Skeletal muscle cell (primary cell): ENCODE data around the gene GPR180.

Experiments
- DNase-seq: peaks from one replicate; pipeline ENCODE4 v3.0.0-alpha.2; 2010; ENCODE audit warnings: low read depth
- H3K4me3 ChIP-seq: 2 replicates; pipeline ENCODE4 v1.5.1; 2011; ENCODE audit warnings: low read depth, mild to moderate bottlenecking, control low read depth, low read length, moderate library complexity

The GPR180 gene

DNA sequence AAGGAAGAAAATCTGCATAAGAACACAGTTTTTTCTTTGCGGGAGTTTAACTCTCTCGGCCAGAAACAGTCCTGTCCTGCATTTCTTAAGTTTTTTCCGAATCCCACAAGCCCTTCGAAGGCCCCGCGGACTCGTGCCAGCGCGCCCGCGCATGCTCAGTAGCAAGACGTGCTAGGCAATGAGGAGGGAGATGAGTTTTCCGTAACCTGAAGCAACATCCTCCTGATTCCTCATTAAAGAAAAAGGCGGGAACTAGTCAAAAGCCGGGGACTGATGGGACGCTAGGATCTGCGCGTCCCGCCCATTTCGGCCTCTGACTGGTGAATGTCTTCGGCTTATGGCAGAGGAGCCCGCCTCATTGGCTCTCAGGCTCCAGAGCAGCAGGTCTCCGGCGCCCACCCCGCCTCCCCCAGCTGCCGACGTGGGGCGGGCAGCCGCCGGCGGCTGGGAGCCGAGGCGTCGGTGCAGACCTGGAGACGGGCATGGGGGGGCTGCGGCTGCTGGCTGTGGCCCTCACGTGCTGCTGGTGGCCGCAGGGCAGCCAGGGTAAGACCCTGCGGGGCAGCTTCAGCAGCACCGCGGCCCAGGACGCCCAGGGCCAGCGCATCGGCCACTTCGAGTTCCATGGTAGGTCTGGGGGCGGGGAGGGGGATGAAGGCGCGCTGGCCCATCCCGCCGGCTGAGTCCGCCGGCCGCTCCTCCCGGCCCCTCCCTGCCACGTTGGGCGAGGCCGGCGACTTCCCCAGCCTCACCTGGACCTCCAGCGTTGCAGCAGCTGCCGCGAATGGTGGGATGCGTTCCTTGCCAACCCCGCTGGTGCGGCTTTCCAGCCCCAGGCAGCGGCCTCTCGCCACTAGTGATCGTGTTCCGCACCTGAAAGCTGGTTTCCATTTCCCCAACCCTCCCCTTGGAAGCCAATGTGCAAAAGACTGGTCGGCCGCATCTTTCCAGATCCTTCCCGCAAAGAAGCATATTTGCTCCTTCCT, at the start of gene GPR180:
TSS of gene GPR180 (plus strand) at position 412 of the 986 bp plus-strand sequence. CDS start at position 483, 71 bp downstream.
- DNase-seq: peak; percentile 99
- peak within 1 kb of the TSS; percentile 92 for H3K4me3 ChIP-seq

DNA sequence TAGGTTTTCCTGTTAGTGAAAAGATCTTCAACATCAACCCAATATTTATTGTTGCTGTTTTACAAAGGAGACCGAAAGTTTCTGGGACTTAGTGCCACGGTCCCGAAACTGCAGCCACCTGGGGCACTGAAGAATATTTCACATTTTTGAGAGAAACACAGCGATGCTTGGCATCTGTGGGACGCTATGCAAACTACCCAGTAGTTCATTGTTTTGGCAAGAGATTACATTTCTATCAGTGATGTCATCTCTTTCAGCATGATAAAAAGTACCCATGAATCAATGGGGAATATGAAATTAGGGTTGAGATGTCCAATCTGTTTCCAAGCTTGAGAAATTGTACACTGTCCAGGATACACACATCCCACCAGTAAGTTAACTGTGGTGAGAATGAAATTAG, 49.6 kb upstream of the GPR180 start:
- DNase-seq: no peak
- H3K4me3 ChIP-seq: no peak overlapping the region

DNA sequence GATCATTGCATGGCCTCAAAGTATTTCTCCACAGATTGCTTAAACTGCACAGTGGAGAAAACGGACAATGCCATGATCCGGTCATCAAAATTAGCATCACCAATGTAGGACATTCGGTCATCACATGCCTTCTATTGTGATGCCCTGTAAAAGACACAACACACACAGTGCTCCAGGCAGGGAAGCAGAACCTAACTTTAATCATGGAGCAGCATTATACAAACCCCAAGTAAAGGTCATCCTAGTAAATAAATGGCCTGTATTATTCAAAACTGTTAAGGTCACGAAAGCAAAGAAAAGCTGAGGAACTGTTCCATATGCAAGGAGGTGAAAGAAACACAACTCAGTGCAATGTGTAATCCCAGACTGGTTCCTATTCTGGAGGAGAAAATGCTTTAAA, 47.9 kb upstream of the GPR180 start:
- H3K4me3 ChIP-seq: no peak overlapping the region
- DNase-seq: no peak

DNA sequence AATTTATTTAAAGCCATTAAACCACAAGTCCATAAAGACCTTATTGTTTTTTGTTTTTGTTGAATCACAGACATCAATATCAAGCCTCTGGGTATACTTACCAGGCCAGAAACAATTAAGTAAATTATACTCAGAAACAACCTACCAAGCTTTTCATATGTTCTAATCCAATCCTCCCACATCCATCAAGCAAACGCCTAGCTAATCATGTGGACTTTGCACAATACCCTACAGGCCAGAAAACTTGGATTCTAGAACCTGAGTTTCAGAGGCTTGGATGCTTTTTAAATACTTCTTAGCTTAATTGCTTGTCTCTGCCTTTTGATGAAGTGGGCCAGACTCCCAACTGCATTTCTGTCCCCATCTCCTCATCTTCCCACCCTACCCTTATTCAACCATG, 45.6 kb upstream of the GPR180 start:
- no peak for DNase-seq
- H3K4me3 ChIP-seq: no peak overlapping the region

DNA sequence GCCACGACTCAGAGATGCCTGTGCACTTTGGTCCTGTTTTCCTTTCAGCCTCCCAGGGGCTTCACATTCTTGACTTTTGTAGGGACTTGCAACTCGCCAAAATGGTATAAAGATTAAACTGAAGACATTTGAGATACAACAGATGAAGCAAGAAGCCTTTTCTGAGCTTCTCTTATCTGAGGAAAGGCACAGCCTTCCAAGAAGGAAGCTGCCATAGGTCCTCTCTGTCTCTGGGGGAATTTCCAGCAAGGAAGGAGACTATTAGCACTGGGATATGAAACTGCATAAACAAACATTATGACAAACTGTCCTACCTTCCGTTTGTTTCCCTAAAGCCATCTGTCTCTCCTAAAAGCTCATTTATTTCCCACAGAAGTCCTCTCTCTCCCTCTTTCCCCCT, 45.0 kb upstream of the GPR180 start:
- no peak for DNase-seq
- no peak overlapping the region for H3K4me3 ChIP-seq

DNA sequence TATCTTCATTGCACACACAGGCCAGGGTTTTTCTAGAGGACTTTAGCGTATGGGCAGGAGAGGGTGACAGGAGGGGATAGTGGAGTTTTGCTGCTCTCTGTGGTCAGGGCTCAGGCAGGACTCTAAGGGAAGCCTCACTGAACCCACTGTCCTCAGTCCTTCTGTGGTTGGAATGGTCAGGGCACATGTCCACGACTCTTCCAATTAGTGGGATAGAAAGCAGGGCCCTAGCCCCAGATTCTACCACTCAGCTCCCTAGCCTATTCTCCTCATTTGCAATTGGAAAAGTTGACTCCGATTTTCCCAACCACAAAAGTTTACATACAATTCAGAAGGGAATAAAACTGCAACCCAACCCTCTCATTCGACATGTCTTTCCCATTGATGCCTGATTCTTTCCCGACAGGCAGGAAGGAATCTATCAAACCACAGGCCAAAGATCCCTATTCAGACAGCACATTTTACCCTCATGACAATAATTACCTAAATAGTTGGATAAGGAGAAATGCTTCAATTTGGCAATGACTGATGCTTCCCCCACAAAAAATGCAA, 43.9 kb upstream of the GPR180 start:
- DNase-seq: no peak
- no peak overlapping the region for H3K4me3 ChIP-seq

DNA sequence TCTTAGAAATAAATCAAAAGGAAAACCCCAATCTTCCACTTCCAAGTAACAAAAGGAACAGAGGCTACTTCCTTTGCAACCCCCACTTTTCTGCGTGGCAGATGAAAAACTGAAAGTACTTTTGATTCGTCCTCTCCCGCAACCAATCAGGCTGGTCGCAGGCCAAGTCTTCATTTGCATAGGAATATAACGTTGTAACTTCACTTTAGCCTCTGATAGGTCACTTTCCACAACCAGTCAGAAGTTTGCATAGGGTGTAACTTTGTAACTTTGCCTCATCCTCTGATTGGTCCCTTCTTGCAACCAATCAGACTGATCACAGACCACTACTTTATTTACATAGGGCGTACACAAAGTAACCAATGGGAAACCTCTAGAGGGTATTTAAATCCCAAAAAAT, 42.9 kb upstream of the GPR180 start:
- H3K4me3 ChIP-seq: no peak overlapping the region
- no peak for DNase-seq

DNA sequence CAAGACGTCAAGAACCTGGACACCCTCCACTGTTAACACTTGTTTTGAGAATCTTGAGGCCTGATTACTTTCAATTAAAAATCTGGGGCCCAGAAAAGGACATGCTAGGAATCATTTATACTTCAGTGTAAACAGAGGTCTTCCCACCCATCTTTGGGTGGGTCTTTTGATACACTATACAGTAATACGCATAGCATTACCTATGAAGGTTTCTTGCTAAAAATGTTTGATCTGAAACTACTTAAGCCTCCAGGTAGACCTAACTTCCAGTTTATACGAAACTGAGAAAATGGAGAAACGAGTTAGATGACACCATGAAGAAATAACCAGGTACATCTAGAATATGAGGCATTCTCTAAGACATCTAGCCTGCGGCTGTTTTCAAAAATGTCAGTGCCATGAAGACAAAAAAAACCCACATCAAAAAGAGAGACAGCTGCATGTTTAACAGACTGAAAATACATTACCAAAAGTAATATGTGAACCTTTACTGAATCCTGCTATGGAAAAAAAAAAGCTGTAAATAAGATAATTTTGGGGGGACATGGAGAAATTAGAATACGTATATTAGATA, 42.3 kb upstream of the GPR180 start:
- no peak overlapping the region for H3K4me3 ChIP-seq
- no peak for DNase-seq

DNA sequence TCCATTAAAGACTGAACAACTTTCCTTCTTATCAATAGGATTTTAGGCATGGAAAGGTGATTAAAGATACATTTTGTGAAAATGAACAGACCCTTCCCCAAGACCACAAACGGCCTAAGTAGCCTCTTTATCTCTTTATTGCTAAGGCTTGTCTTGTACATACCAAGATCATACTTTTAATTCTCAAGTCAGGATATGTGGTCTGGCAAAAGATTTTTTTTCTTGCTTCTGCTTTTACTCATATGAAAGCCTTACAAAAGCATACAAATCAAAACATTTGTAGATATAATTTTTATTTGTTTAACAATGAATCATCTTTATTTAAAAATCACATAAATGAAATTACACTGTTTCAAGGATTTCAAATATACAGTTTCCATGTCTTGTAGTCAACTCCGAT, 41.5 kb upstream of the GPR180 start:
- H3K4me3 ChIP-seq: no peak overlapping the region
- no peak for DNase-seq

DNA sequence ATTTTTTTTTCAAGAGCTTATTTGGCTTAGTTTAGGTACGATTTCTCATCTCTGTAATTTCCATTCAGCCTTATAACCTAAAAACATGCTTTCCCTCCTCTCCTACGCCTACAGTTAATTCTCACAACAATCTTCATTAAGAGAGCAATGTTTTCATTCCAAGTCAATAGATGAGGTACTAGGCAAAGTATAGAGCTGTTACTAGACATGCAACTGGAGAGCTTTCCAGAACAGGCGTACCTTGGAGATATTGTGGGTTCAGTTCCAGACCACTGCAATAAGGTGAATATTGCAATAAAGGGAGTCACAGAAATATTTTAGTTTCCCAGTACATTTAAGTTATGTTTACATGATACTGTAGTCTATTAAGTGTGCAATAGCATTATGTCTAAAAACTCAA, 40.5 kb upstream of the GPR180 start:
- no peak for DNase-seq
- H3K4me3 ChIP-seq: no peak overlapping the region

DNA sequence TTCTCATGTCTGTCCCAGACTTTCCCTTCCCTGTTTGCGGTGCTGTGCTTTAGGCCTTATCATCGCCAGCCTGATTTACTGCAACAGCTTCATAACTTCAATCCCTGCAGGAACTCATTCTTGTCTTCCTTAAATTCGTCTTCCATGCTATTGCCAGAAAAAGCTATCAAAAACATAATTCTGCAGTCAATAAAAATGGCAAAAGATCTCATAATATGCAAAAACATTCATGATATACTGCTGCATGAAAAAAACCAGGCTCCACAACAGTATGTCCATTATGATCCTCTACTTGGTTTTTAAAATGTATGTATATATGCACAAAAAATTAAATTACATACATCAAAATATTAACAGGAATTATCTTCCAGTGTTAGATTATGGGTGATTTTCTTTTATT, 34.1 kb upstream of the GPR180 start:
- DNase-seq: no peak
- no peak overlapping the region for H3K4me3 ChIP-seq

DNA sequence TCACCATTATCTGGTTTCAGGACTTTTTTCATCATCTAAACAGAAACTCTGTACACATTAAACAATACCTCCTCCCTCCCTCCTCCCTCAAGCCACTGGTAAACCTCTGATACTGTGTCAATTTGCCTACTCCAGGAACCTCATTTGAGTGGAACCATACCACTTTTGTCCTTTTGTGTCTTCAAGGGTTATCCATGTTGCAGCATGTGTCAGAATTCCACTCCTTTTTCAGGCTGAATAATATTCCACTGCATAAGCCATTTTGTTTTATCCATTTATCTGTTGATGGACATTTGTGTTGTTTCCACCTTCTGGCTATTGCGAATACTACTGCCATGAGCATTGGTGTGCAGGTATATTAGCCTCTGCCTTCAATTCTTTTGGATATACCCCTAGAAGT, 33.2 kb upstream of the GPR180 start:
- DNase-seq: no peak
- no peak overlapping the region for H3K4me3 ChIP-seq

DNA sequence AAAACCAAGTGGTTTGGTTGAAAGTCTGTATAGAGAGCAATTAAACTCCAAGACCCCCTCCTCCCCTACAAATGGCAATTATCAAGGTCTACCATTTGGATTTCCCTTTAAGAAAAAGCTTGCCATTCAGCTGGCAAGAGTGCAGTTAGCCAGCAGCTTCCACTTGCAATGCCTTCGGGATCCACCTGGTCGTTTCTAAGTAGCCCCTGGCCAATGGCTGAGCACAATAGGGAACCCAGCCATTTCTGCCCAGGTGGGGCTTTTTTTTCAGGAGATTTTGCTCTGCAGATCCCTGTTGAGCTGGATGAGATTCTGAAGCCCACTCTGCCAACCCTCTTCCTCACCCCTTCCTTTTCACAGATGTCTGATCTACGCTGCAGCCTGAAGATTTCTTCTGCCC, 32.0 kb upstream of the GPR180 start:
- no peak for DNase-seq
- H3K4me3 ChIP-seq: no peak overlapping the region

DNA sequence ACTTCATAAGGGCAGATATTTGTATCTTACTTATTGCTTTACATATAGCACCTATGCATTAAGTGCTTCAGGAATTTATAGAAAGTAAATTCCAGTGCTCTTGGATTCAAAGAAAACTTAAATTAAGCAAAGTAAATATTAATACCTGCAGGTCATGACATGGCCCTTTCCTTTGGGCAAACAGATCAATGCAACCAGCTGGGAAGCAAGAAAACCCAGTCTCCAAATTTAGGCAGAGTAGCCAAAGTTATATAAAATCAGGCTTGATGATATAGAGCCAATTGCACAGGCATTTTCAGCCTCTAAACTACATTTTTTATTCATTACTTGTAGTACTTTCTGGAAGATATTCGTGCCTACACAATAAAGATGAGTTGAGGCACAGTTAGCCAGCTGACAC, 22.6 kb upstream of the GPR180 start:
- H3K4me3 ChIP-seq: no peak overlapping the region
- DNase-seq: no peak

DNA sequence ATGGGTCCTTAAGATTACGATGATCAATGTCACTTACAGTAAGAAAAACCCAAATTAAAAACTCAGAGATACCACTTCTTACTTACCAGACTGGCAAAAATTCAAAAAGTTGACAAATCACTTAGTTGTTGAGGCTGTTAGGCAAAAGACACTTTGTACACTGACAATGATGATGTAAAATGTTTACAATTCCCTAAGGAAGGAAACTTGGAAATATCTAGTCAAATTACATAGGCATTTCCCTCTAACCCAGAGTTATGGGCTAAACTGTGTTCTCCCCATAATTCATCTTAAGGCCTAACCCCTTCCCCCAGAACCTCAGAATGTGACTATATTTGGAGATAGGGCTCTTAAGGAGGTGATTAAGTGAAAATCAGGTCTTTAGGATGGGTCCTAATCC, 17.7 kb upstream of the GPR180 start:
- H3K4me3 ChIP-seq: no peak overlapping the region
- DNase-seq: no peak

DNA sequence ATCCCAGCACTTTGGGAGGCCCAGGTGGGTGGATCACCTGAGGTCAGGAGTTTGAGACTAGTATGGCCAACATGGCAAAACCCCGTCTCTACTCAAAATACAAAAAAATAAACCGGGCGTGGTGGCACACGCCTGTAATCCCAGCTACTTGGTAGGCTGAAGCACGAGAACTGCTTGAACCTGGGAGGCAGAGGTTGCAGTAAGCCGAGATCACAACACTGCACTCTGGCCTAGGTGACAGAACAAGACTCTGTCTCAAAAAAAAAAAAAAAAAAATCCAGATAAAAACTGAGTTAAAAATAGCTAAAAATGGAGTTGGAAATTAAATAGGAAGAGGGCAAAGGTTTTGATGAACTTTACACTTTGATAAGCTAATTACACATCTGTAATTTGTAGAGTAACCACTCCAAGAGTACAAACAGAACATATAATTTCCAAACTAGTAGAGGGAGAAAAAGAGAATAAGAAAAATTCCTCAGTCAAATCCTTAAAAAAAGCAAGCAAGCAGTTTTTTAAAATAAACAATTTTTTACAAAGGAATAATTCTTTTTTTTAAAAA, 16.0 kb upstream of the GPR180 start:
- H3K4me3 ChIP-seq: no peak overlapping the region
- no peak for DNase-seq

DNA sequence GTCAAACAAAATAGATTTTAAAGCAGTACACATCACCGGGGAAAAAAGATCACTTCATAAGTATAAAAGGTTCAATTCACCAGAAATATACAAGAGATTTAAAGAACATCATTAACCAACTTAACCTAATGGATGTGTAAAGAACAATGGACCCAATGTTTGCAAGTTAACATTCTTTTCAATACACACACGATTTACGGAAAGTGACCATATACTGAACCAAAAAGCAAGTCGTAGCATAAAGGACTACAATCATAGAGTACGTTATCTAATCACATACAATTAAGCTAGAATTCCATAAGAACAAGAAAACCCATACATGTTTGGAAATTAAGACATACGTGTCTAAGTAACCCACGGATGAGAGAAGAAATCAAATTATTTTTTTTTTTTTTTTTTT, 15.3 kb upstream of the GPR180 start:
- H3K4me3 ChIP-seq: no peak overlapping the region
- no peak for DNase-seq

DNA sequence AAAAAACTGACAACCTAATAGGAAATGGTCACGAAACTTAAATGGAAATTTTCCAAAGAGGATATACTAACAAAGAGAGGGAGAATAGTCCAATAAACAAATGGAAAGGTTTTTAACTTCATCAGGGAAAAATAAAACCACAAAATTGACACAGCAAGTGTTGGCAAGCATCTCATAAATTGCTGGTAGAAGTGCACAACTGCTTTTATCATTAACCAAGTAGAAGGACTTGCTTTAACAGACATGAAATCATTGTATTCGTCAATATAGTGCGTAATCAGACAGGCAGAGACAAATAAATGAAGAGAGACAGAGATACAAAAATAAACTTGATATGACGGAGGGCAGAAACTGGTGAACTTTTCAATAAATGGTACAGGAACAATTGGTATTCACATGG, 13.1 kb upstream of the GPR180 start:
- DNase-seq: no peak
- no peak overlapping the region for H3K4me3 ChIP-seq

DNA sequence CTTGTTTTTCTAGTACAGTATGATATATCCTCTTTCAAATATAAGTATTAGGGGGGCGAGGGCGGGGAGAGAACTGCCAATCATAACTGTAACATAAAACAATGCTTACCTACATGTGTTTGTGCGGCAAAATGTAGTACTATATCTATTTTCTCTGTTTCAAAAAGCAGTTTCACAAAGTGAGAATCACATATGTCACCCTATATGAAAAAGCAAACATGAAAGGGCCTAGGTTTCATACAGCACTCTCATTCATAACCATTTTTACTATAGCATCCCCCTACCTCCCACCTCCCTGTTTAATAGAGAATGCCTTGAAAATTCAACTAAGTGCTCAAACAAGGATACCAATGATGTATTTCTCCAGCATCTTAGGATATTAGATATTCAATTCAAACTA, 10.9 kb upstream of the GPR180 start:
- H3K4me3 ChIP-seq: no peak overlapping the region
- DNase-seq: no peak
